ENCODE results near the gene OLFM4. TPM values are rescaled to one million over a fixed set of nuclear protein-coding genes. Genes with fewer than 3 reads are reported as not detected.

OLFM4 gene
- polyA plus RNA-seq, 2 of the 4 experiments (the other 2 are of a cell fraction), result not detected

DNA sequence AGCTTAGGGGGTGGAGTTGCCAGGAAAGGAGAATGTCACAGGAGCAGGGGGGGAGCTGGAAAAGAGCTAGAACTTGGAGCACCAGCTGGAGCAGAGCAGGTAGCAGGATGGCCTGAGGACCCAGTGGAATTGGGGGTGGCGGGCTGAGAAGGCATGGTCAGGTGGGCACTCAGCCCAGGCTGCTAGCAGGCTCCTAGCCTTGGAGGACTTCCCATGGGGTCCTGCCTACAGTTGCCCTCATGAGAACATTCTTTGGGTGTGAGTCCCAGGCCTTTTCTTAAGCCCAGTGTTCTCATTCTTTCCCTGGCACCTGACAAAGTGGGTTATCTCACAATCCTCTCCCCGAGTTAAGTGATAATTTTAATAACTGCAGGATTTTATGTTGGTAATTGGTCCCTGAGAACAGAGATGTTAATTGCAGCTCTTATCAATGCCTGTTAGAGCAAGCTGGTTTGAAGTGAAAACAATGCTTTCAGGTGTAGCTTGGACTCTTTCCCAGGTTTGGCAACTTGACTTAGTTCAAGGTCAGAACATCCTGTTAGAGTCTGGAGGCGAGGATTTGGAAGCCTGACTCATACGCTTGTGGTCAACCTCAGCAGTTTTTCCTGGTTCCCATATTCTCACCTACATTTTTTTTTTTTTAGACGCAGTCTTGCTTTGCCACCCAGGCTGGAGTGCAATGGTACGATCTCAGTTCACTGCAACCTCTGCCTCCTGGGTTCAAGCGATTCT is 18.1 kb upstream of the OLFM4 start (continued):
- TF ChIP-seq, protein P1, sequence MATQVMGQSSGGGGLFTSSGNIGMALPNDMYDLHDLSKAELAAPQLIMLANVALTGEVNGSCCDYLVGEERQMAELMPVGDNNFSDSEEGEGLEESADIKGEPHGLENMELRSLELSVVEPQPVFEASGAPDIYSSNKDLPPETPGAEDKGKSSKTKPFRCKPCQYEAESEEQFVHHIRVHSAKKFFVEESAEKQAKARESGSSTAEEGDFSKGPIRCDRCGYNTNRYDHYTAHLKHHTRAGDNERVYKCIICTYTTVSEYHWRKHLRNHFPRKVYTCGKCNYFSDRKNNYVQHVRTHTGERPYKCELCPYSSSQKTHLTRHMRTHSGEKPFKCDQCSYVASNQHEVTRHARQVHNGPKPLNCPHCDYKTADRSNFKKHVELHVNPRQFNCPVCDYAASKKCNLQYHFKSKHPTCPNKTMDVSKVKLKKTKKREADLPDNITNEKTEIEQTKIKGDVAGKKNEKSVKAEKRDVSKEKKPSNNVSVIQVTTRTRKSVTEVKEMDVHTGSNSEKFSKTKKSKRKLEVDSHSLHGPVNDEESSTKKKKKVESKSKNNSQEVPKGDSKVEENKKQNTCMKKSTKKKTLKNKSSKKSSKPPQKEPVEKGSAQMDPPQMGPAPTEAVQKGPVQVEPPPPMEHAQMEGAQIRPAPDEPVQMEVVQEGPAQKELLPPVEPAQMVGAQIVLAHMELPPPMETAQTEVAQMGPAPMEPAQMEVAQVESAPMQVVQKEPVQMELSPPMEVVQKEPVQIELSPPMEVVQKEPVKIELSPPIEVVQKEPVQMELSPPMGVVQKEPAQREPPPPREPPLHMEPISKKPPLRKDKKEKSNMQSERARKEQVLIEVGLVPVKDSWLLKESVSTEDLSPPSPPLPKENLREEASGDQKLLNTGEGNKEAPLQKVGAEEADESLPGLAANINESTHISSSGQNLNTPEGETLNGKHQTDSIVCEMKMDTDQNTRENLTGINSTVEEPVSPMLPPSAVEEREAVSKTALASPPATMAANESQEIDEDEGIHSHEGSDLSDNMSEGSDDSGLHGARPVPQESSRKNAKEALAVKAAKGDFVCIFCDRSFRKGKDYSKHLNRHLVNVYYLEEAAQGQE (IDR thresholded peaks at IDR 0.05), result no peak
- TF ChIP-seq JUN (IDR thresholded peaks at IDR 0.05) (no peak), EHMT2 (IDR thresholded peaks at IDR 0.05; ENCODE audit: low read depth) (no peak), MYC (IDR thresholded peaks at IDR 0.05; ENCODE audit: borderline replicate concordance, low read length) (no peak), HOXB13 (CRISPR knock-in tag; IDR thresholded peaks at IDR 0.05; ENCODE audit: low read depth) (no peak), POLR2A (IDR thresholded peaks at IDR 0.05; ENCODE audit: low read length) (no peak), HDAC2 (IDR thresholded peaks at IDR 0.05) (no peak), EP300 (IDR thresholded peaks at IDR 0.05) (no peak), SMC3 (IDR thresholded peaks at IDR 0.05) (no peak)

DNA sequence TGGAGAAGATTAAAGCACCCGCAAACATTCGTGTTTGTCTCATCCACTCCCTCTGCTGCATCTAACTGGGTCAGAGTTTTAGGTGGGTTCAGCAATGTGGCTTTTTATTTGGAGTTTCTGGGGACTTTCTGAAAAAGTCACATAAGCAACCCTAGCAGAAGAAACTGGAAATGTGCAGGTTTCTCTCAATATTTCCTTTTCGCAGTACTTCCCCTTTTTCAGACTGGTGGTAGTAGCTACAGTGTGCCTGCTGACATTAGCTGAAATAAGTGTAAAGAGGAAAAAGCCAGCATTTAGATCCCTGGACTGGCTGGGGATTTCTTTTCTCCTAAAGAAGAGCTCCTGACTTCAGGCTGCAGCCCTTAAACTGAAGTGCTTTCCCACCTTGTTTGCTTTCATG is 15.9 kb upstream of the OLFM4 start:
- POLR2A ChIA-PET, result no interaction called here
- ATAC-seq (no peak), FAIRE-seq (no peak), DNase-seq (ENCODE audit: low read depth in 1 of 2, low spot score in 1 of 2) (no peak)
- TF ChIP-seq, protein P2, sequence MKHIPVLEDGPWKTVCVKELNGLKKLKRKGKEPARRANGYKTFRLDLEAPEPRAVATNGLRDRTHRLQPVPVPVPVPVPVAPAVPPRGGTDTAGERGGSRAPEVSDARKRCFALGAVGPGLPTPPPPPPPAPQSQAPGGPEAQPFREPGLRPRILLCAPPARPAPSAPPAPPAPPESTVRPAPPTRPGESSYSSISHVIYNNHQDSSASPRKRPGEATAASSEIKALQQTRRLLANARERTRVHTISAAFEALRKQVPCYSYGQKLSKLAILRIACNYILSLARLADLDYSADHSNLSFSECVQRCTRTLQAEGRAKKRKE (CRISPR knock-in tag; IDR thresholded peaks at IDR 0.05; ENCODE audit: low read depth), result no peak
- no peak for TF ChIP-seq CHD4 (IDR thresholded peaks at IDR 0.05; ENCODE audit: borderline replicate concordance)
- no peak for TF ChIP-seq GATA3 (IDR thresholded peaks at IDR 0.05; ENCODE audit: borderline replicate concordance)
- no peak for TF ChIP-seq NPAS2 (CRISPR knock-in tag; IDR thresholded peaks at IDR 0.05; ENCODE audit: borderline replicate concordance)
- no peak for TF ChIP-seq HDAC2 (IDR thresholded peaks at IDR 0.05)
- no peak for TF ChIP-seq JUNB (IDR thresholded peaks at IDR 0.05)
- no peak for TF ChIP-seq ZNF302 (CRISPR knock-in tag; IDR thresholded peaks at IDR 0.05)
- TF ChIP-seq ZSCAN20 (CRISPR knock-in tag; IDR thresholded peaks at IDR 0.05), result no peak
- TF ChIP-seq FOSL2 (IDR thresholded peaks at IDR 0.05), result no peak
- no peak for TF ChIP-seq FOSL2 (CRISPR knock-in tag; IDR thresholded peaks at IDR 0.05)
- TF ChIP-seq JUN (IDR thresholded peaks at IDR 0.05), result no peak
- TF ChIP-seq, protein P3, sequence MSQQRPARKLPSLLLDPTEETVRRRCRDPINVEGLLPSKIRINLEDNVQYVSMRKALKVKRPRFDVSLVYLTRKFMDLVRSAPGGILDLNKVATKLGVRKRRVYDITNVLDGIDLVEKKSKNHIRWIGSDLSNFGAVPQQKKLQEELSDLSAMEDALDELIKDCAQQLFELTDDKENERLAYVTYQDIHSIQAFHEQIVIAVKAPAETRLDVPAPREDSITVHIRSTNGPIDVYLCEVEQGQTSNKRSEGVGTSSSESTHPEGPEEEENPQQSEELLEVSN (IDR thresholded peaks at IDR 0.05; ENCODE audit: borderline replicate concordance, low read depth), result no peak
- no peak for TF ChIP-seq KDM1A (IDR thresholded peaks at IDR 0.05; ENCODE audit: low read depth)
- TF ChIP-seq ESRRA (IDR thresholded peaks at IDR 0.05; ENCODE audit: borderline replicate concordance, low read length), result no peak
- TF ChIP-seq, protein P1 (IDR thresholded peaks at IDR 0.05), result no peak
- no peak for TF ChIP-seq RCOR1 (IDR thresholded peaks at IDR 0.05; ENCODE audit: low read depth, low read length)
- TF ChIP-seq HOXB5 (CRISPR knock-in tag; IDR thresholded peaks at IDR 0.05), result no peak
- TF ChIP-seq TP53 (CRISPR knock-in tag; IDR thresholded peaks at IDR 0.05), result no peak
- H3K27ac ChIP-seq, result no peak overlapping the region
- H3K4me1 ChIP-seq, result no peaks in the 10 kb centered on the region
- CTCF ChIA-PET, result interaction anchor here (1.6 kb wide), 1 partner anchor 44 kb away, joined by 4 read pairs; no protein-coding TSS in a partner anchor
- H3K4me2 ChIP-seq, result no peak overlapping the region
- H3K4me3 ChIP-seq, result no peak overlapping the region
- 69% methylated on average over 3 of the region's 3 CpGs for WGBS (ENCODE audit: missing lambda C conversion rate)
- no peaks in the 10 kb centered on the region for H3K9me3 ChIP-seq
